Skeletal muscle satellite cell (primary cell): ENCODE data around the gene NCKAP5.
"Not testable (repeated sequence)": the region's sequence is repeated elsewhere in the genome, so short reads cannot be mapped to it uniquely, and the experiment has no call there.

Source experiments
- H3K27me3 ChIP-seq: 2 replicates; pipeline ENCODE4 v1.7.0; 2013; ENCODE audit warnings: low read length; ENCODE audit not compliant: control insufficient read depth, insufficient read depth
- H3K36me3 ChIP-seq: 2 replicates; pipeline ENCODE4 v1.7.0; 2013; ENCODE audit warnings: mild to moderate bottlenecking, control low read depth, low read length; ENCODE audit not compliant: insufficient read depth
- H3K4me1 ChIP-seq: 2 replicates; pipeline ENCODE4 v1.7.0; 2013; ENCODE audit warnings: low read length; ENCODE audit not compliant: control insufficient read depth, insufficient read depth
- H3K4me2 ChIP-seq: 2 replicates; pipeline ENCODE4 v1.7.0; 2013; ENCODE audit warnings: mild to moderate bottlenecking, low read length
- H3K4me3 ChIP-seq: 2 replicates; pipeline ENCODE4 v1.7.0; 2013; ENCODE audit warnings: low read length
- H3K9ac ChIP-seq: 2 replicates; pipeline ENCODE4 v1.7.0; 2013; ENCODE audit warnings: mild to moderate bottlenecking, low read depth, low read length, moderate library complexity
- H3K9me3 ChIP-seq: replicated peaks from 2 replicates; pipeline ENCODE4 v1.7.0; 2013; ENCODE audit warnings: mild to moderate bottlenecking, control low read depth, low read length

NCKAP5 gene

DNA sequence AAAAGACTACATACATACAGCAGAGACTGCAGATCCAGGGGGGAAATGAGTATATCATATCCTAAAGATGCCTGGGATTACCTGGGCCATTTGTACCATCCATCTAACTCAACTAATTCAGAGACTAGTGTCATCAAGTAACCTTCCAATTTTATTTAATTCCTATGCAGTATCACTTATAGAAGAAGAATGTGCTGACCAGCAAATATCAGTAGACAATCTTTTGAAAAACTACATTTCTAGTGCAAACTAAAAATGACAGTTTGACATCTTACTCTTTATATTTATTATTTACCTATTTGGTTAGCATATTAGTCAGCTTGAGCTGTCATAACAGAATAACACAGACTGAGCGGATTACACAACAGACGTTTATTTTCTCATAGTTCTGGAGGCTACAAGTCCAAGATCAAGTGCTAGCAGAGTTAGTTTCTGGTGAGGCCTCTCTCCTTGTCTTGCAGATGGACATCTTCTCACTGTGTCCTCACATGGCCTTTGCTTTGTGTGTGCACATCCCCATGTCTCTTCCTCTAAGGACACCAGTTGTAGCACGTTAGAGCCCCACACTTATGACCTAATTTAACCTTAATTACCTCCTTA lies 47.0 kb downstream of the NCKAP5 start:
- Histone ChIP-seq H3K9ac (no peak overlapping the region), H3K4me3 (no peak overlapping the region), H3K36me3 (no peaks in the 10 kb centered on the region), H3K4me2 (no peak overlapping the region), H3K4me1 (no peaks in the 10 kb centered on the region), H3K9me3 (no peaks in the 10 kb centered on the region), H3K27me3 (peaks cover 3% of the 10 kb centered on the region)

DNA sequence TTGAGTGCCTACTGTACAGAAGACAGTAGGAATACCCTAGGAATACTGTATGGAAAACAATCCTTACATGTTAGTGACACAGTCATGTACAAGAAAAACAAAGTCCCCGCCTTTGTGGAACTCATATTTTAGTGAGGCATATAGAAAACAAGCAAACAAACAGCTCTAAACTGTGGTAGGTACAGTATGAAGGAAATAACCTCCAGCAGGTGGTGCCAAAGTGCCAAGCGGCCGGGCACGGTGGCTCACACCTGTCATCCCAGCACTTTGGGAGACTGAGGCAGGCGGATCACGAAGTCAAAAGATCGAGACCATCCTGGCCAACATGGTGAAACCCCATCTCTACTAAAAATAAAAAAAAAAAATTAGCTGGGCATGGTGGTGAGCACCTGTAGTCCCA lies 48.6 kb downstream of the NCKAP5 start:
- not testable (repeated sequence) for H3K9ac ChIP-seq, H3K27me3 ChIP-seq, H3K4me2 ChIP-seq, H3K4me3 ChIP-seq, H3K9me3 ChIP-seq, H3K36me3 ChIP-seq, H3K4me1 ChIP-seq

DNA sequence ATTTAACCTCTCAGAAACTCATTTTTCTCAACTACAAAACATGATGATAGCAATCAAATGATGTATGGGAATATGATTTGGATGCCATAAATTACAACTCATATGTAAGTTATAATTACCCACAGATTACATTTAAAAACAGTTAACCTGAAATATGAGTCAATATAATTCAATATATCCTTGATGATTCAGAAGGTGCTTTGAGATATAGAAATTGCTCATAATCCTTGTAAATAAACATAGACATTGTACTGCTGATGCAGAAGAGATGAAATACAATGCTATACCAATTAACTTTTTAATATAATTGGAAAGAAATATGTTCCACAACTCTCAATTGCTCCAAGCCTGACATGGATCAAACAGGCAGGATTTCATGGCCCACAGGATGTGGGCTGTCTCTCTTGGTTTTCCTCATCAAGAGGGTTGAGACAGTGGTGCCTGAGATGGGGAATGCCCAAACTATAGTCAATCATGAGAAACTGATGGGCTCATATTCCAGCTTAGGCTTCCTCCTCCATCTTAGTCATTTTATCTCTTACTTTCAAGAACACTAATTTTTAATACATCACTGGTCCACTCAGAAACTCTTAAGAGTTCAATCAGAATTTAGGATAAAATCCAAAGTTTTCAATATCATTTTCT lies 49.4 kb downstream of the NCKAP5 start:
- Histone ChIP-seq H3K27me3 (peaks cover 3% of the 10 kb centered on the region), H3K9me3 (no peaks in the 10 kb centered on the region), H3K4me1 (no peaks in the 10 kb centered on the region), H3K36me3 (no peaks in the 10 kb centered on the region), H3K9ac (no peak overlapping the region), H3K4me3 (no peak overlapping the region), H3K4me2 (no peak overlapping the region)

DNA sequence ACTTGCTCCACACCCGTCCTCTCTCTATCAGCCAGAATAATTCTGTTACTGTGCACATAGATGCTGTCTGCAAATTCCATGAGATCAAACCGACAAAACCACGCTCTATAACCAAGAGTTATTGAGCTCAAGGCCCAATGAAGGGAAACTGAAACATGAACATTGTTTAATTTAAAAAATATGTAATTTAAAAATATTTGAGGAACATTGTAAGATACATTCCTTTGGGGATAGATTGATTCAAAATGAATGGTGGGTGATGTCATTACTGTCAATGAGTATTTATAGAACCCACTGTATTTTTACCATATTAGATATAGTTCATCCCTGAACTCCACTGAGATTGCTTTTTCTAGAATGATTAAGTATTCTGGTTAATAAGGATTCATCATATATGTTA lies 50.4 kb downstream of the NCKAP5 start:
- H3K4me3 ChIP-seq = no peak overlapping the region
- H3K4me1 ChIP-seq = no peaks in the 10 kb centered on the region
- H3K4me2 ChIP-seq = no peak overlapping the region
- no peaks in the 10 kb centered on the region for H3K27me3 ChIP-seq
- no peaks in the 10 kb centered on the region for H3K36me3 ChIP-seq
- no peaks in the 10 kb centered on the region for H3K9me3 ChIP-seq
- H3K9ac ChIP-seq = no peak overlapping the region

DNA sequence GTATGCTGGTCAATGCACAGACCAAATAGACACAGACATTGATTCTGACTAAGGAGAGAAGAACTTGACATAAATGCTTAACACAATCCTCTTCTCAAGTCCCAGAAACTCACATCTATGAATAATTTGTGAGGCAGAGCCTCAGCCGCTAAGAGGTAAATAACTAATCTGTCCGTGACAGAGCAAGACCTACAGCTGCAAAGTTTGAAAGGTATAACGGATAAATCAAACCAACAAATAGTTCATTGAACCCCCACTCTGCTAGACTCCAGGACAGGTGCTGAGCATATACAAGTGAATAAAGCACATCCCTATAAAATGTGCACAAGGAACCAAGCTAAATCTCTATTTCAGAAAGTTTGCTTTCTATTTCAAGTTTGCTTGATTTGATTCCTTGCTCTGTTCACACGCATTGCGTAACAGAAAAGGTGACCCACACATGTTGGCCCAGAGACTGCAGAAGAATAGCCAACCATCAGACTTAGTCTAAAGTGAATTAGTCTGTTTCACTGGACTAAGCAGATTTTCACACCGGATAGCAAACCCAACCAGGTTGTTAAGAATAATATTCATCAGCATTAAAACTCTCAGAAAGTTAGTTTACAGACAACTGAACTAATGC lies 51.7 kb downstream of the NCKAP5 start:
- no peaks in the 10 kb centered on the region for H3K9me3 ChIP-seq
- no peak overlapping the region for H3K4me2 ChIP-seq
- no peaks in the 10 kb centered on the region for H3K4me1 ChIP-seq
- no peaks in the 10 kb centered on the region for H3K36me3 ChIP-seq
- H3K4me3 ChIP-seq = no peak overlapping the region
- H3K27me3 ChIP-seq = no peaks in the 10 kb centered on the region
- H3K9ac ChIP-seq = no peak overlapping the region

DNA sequence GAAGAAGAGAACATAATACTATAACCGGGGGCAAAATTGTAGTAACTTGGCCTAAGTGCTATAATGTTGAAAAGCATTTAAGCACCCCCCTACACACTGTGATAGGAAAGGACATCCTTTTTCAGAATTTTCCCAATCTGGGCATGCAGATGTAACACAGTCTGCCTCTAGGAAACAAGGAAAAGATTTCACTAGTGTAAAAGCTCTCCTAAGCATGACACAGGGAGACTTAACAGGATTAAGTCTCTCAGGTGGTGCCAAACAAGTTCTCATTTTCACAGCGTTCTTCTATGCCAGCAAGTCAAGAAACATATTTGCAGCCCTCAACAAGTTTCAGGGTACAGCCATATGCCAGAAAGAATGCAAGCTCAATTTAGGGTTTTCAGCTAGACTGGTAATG lies 53.0 kb downstream of the NCKAP5 start:
- no peak overlapping the region for H3K4me2 ChIP-seq
- no peak overlapping the region for H3K4me3 ChIP-seq

DNA sequence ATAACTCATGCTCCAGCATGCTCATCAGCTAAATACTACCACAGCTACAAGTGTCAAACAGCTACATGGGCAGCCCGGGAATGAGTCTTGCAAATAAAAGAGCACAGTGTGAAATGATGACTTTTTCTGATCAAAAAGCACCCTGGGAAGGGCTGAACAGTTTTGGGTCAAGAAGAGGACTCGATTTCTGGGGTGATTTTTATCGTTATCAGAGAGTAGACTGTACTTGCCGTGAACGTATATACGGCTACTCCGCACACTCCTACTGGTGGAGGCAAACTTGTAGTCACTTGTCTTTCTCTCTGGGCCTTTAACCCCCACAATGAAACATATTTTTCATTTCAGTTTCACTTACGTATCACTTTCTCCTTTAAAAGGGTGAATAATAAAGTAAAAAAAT lies 54.4 kb downstream of the NCKAP5 start:
- no peaks in the 10 kb centered on the region for H3K36me3 ChIP-seq
- H3K4me2 ChIP-seq = no peak overlapping the region
- no peak overlapping the region for H3K4me3 ChIP-seq
- no peaks in the 10 kb centered on the region for H3K9me3 ChIP-seq
- no peaks in the 10 kb centered on the region for H3K4me1 ChIP-seq
- H3K27me3 ChIP-seq = no peaks in the 10 kb centered on the region
- H3K9ac ChIP-seq = no peak overlapping the region

More for the DNA sequence above, 53.0 kb downstream of the NCKAP5 start:
- no peak overlapping the region for H3K9ac ChIP-seq
- H3K4me1 ChIP-seq = no peaks in the 10 kb centered on the region
- no peaks in the 10 kb centered on the region for H3K9me3 ChIP-seq
- no peaks in the 10 kb centered on the region for H3K36me3 ChIP-seq
- no peaks in the 10 kb centered on the region for H3K27me3 ChIP-seq

DNA sequence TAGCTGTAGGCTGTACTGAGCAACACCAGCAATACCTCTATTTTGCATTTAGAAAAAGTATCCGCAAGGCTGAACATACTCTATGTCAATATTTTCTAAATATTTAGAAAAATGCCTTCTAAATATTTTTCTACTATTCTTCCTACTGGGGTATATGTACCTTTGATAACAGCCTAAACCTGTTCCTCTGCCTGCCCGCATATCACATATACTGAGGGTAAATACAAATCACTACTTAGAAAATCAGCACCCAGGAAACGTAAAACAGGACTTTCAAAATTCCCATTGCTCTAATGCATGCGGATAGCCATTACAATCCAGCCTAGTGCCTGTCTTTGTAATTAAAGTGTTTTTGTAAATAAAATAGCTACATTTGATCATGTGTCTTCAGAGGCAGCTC lies 56.1 kb downstream of the NCKAP5 start:
- Histone ChIP-seq H3K4me2 (no peak overlapping the region), H3K4me3 (no peak overlapping the region), H3K9ac (no peak overlapping the region), H3K36me3 (no peaks in the 10 kb centered on the region), H3K4me1 (no peaks in the 10 kb centered on the region), H3K9me3 (no peaks in the 10 kb centered on the region), H3K27me3 (no peaks in the 10 kb centered on the region)

DNA sequence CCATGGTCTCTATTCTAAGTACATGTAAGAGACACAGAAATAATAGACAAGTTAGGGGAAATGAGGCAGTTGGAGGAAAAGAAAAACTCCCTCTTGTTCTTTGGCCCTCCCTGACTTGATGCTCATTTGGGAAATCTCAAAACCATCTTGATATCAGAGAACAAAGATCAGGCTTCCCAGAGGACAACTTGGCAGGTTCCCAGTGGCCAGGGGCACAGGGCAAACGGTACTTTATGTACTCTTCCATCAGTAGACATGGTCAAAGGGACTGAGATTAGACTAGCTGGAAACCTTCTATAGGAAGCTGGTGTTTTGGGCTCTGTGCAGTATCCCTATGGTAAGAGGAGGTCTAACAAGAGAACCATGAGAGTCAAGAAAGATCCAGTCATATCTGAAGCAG lies 56.6 kb downstream of the NCKAP5 start:
- Histone ChIP-seq H3K4me2 (no peak overlapping the region), H3K27me3 (no peaks in the 10 kb centered on the region), H3K9ac (no peak overlapping the region), H3K4me1 (no peaks in the 10 kb centered on the region), H3K4me3 (no peak overlapping the region), H3K9me3 (no peaks in the 10 kb centered on the region), H3K36me3 (no peaks in the 10 kb centered on the region)

DNA sequence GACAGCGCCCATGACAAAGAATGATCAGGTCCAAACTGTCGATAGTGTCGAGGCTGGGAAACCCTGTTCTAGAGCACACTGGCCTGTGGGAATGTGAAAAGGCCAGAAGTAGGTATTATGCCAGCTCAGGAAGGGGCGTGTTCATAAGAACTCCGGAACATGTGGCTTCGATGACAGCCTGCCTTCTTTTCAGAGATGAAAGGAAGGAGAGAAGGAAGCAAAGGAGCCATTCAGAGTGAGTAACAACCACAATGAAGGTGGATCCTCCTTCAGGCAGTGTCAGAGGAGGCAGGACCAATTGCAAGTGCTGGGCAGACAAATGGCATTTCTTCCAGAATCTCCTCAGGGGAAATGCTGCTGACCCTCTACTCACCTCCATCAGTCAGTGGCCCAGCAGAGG lies 58.5 kb downstream of the NCKAP5 start:
- Histone ChIP-seq H3K4me2 (no peak overlapping the region), H3K9ac (no peak overlapping the region), H3K27me3 (no peaks in the 10 kb centered on the region), H3K9me3 (no peaks in the 10 kb centered on the region), H3K4me3 (no peak overlapping the region), H3K36me3 (no peaks in the 10 kb centered on the region), H3K4me1 (no peaks in the 10 kb centered on the region)

DNA sequence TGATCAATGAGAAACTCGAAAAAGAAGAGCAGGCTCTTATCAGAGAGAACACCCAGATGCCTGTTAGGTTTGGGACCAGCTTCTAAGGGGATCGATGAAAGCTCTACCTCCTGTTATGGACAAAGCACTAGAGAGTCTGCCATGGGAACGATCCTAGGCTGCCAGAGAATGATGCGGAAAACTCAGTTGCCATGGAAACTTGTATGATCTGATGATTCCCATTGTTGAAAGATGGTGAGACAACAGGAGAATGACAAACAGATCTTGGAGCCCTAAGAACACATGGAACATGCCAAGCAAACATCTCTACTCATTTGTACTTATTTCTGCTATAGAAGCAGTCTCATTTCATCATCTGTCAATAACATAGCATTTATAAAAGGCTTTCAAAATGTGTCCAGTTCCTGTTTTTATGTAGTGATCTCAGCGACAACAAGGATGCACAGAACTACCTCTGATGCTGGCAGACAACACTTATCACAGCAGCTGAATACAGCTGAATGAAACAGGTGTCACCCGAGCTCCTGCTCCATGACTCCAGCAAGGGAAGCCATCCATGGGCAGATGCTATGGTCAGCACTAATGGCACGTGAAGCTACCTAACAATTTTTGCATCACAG lies 59.6 kb downstream of the NCKAP5 start:
- Histone ChIP-seq H3K4me2 (no peak overlapping the region), H3K27me3 (no peaks in the 10 kb centered on the region), H3K36me3 (no peaks in the 10 kb centered on the region), H3K4me3 (no peak overlapping the region), H3K9ac (no peak overlapping the region), H3K9me3 (no peaks in the 10 kb centered on the region), H3K4me1 (no peaks in the 10 kb centered on the region)
